ENCODE measurements around the gene INPP5D. TPM values are rescaled to one million over a fixed set of nuclear protein-coding genes. Genes with fewer than 3 reads are reported as not detected.
"Not testable (repeated sequence)": the region's sequence is repeated elsewhere in the genome, so short reads cannot be mapped to it uniquely, and the experiment has no call there.

INPP5D gene
- total RNA-seq, result 9.1 TPM

DNA sequence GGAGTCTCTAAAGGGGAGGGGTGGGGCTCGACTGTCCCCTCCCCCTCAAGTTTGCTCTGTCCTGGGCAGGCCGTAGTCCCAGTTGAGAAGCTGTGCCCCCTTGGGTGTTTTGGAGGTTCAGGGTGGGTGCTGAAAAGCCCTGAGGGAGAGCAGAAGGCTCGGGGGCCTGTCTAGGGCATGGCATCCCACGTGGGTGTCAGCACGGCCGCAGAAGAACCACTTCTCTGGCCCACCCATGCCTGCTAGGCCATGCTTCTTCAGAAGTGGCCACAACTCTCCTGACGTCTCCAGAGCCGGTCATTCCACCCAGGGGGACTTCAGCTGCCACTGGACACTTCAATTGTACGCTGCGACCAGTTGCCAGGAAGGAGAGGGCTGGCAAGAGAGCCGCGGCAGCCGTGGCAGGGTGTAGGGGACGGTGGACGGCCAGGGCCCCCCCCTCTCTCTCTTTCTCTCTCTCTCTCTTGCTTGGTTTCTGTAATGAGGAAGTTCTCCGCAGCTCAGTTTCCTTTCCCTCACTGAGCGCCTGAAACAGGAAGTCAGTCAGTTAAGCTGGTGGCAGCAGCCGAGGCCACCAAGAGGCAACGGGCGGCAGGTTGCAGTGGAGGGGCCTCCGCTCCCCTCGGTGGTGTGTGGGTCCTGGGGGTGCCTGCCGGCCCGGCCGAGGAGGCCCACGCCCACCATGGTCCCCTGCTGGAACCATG, at the start of gene INPP5D:
TSS of gene INPP5D (plus strand) at position 546 of the 704 bp plus-strand sequence. CDS start at position 683, 137 bp downstream.
- no peak for DNase-seq

DNA sequence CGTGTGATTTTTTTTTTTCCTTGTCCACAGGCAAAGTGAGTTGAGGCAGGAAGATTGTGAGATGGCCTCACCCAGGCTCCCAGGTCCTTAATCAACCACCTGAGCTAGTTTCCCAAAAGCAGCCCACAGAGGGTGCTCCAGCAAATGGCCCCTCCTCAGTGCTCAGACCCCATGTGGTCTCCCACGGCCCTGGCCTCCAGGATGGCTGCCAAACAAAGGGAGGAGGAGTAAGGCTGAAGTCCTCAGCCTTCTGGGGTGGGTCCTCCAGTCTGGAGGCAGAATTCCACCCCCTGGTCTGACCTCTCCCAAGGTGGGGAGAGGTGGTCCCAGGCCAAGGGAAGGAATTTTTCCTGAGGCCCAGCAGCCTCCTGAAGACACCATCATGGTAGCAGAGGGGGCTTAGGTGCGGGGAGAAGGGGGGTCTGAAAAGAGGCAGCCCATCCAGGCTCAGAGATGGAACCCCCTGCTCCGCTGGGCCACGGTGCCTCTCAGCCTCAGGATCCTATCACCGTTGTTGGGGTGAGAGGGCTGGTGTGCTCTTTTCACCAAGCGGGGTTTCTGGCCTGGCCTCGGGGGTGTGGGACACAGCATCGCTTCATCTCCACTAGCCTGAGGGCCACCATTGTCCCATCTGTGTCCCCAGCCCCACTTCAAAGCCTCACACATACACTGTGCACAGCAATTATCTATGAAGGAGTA, 49.4 kb upstream of the INPP5D start:
- DNase-seq, result no peak

DNA sequence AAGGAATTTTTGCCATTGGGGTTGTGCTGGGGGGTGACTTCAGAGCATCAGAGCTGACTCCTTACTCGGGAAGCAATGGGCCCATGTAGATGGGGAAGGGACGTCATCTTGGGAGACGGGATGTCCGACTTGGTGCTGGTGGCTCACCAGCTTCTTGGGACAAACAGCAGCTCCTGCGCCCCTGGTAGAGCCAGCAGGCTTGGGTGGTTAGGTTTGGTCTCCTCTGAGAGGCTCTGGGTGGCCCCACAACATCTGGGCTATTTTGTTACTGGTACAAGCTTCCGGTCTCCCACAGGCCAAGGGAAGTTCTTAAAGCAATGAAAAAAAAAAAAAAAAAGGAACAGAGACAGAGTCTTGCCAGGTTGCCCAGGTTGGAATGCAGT, 48.9 kb upstream of the INPP5D start:
- no peak for DNase-seq

DNA sequence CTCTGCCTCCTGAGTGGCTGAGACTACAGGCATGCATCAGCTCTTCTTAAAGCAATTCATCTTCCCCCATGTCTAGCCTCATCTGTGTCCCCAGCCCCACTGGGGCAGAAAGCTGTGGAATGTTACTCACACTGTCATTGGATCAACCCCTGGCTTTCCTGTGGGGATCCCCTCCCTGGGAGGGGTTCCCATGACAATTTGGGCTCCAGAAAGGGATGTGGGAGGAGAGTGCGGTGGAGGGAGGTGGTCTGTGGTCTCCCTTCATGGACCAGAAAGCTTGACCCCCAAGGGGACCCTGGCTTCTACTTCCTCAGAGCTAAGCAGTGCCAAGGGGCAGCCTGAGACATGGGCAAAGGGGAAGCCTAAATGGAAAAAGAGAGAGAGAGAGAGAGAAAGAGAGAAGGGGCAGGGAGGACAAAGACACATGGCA, 48.4 kb upstream of the INPP5D start:
- no peak for DNase-seq

DNA sequence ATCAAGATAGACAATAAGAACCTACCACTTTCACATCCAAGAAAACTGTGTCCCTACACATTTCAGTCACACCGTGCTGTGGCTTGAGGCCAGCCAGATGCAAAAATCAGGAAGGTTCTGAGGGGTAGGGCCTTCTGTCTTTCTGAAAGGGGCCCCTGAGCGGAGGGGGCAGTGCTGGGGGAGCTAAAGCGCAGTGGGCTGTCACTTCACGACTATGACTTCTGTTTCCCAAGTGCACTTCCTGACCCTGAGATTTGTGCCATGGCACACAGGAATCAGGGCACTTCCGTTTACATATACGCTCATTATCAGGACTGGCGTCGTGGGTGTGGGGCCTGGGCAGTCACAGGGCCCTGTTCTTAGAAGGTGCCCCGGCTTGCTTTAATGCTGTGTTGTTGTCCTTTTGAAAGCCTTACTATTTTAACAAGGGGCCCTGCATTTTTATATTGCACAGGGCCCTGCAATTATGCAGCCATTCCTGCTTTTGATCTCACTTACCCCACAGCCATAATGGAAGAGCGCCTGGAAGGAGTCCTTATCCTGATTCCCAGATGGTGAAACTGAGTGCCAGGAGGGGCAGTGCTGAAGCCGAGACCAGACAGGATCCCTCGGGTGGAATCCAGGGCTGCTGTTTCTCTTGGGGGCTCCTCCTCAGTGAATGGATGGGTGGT, 47.7 kb upstream of the INPP5D start:
- no peak for DNase-seq

DNA sequence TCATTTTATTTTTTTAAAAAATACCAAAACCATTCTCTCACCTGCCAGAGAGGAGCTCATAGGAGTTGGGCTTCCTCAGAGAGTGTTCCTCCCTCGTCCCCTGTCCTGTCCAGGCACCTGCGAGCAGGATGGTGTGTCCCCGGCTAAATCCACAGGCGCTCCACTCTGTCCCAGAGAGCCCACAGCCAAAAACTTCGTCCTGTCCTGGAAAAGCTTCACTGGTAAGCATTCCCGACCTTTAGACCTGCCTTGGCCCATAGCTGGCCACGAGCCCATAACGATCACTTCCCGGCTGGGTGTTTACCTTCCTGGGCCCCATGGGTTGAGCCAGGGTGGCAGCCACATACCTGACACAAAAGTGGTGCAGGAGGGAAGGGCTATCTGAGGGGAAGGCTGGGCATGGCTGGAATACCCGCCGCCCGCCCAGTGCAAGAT, 47.1 kb upstream of the INPP5D start, which contains the start of gene NGEF:
TSS of gene NGEF (minus strand) at position 230 of the 435 bp plus-strand sequence. CDS start 38,366 bp downstream, outside the sequence.
- no peak for DNase-seq

DNA sequence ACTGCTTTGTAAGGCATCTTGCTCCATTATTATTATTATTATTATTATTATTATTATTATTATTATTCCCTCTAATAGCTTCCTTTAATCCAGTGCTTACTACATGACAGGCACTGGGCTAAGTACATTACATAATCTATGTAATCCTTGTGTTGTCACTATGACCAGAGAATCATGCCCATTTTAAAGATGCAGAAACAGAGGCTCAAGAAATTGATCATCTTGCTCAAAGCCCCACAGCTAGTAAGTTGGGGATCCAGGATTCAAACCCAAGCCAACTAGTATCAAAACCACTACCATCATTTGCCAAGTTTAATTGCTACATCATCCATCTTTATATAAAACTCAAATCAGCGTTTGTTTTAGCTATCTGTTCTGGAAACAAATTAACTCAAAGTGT, 46.5 kb upstream of the INPP5D start:
- no peak for DNase-seq

DNA sequence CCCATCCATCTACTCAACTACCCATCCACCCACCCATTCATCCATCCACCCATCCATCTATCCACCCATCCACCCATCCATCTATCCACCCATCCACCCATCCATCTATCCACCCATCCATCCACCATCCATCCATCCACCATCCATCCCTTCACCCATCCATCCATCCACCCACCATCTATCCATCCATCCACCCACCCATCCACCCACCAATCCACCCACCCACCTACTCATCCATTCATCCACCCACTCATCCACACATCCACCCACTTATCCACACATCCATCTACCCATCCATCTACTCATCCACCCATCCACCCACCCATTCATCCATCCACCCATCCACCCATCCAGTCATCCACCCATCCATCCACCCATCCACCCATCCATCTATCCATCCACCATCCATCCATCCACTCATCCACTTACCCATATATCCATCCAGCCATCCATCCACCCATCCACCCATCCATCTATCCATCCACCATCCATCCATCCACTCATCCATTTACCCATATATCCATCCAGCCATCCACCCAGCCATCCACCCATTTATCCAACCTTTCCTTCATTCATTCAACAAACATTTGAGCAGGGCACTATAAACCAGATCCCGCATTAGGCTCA, 45.0 kb upstream of the INPP5D start:
- no peak for DNase-seq

DNA sequence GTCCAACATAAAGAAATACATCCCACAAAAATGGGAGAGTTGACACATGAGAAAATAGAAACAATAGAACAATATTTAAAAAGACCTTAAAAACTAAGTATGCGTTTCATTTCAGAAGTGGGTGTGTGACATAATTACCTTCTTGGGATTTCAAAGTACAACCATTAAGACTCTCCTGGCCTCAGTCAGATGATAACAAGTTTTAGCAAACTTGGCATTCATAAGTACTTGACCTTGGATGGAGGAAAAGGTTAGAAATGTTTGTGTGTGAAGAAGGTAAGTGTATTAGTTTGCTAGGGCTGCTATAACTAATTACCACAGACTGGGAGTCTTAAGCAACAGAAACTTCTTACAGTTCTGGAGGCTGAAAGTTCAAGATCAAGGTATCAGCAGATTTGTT, 42.2 kb upstream of the INPP5D start:
- no peak for DNase-seq

DNA sequence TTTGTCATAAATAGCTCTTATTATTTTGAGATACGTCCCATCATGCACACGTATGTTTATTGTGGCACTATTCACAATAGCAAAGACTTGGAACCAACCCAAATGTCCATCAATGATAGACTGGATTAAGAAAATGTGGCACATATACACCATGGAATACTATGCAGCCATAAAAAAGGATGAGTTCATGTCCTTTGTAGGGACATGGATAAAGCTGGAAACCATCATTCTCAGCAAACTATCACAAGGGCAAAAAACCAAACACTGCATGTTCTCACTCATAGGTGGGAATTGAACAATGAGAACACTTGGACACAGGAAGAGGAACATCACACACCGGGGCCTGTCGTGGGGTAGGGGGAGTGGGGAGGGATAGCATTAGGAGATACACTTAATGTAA, 40.5 kb upstream of the INPP5D start:
- not testable (repeated sequence) for DNase-seq

DNA sequence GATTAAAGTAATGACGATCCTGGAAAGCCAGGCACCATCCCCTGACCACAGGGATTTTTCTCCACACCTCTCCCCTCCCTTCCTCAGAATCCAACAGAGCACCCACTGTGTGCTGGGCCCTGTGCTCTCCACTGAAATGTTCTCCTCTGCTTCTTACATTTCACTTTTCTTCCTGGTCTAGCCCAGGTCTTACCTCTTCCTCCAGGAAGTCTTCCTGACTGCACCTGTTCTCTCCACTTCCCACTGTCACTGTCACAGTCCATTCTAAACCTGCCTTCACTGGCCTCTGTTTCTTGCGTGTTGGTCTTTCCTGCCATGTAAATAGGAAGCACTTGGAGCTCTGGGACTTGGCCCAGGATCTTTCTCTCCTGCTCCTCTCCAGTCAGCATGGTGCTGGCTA, 39.7 kb upstream of the INPP5D start:
- DNase-seq, result no peak

DNA sequence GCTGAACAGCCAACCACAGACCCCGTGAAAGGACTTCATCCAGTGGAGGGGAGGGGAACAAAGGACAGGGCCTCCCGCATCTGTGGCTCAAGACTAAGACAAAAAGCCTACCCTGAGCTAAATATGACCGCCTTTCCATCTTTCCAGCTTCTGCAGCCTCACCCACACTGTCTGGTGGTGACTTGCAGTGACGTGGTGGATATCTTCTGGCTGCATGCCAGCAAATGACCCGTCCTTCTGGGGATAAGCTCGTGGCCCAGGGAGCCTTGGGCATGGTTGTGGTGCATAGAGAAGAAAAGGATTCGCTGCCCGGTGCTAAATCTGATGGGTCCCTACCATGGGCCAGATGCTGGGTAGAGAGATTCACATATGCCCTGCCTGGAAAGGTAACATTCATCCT, 38.4 kb upstream of the INPP5D start:
- DNase-seq, result no peak

DNA sequence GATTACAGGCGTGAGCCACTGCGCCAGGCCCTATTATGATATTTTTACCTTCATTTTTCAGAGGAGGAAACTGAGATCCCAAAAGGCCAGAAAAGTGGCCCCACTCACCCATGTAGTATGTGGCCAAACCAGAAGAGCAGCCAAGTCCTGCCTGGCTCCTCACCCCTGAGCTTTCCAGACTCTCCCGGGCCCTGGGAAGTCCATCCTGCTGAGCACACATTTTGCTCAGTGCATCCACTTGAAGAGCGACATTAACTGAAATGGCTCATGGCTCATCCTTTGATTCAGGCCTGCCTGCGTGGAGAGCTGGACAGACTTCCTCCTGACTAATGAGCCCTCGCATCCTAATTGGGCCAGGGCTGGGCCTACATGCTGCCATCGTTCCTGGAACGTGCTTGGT, 37.6 kb upstream of the INPP5D start:
- DNase-seq, result no peak

DNA sequence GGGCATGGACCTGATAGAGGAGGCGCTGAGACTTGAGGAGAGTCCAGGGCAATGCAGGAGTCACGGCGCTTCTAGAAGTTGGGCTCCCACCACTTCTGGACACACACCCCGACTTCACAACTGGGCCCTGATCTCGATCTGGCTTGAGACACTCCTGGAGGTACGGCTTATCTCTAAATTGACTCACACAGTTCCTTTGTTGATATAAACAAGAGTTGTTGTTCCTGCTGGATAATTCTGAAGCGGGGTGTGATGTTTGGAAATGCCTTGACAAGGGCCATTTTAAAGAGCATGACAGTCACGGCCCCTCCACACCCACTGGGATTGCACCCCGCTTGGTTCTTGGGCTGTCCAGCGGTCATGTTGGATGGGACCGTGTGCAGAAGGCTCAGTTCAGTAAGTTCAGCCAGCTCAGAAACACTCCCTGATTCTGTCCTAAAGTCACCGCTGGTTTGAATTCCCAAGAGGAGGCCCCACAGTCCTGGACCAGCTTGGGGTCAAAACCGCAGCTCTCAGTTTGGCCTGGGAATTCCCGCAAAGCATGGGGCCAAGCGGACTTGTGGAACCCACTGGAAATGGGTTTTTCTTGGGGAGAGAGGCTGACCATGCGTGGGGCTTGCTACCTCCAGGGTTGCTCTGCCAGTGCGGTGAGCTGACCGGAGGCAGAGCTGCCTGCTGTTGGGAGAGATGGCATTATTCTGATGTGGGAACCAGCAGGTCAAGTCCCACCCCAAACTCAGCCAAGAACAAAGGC, 37.0 kb upstream of the INPP5D start:
- DNase-seq, result no peak

DNA sequence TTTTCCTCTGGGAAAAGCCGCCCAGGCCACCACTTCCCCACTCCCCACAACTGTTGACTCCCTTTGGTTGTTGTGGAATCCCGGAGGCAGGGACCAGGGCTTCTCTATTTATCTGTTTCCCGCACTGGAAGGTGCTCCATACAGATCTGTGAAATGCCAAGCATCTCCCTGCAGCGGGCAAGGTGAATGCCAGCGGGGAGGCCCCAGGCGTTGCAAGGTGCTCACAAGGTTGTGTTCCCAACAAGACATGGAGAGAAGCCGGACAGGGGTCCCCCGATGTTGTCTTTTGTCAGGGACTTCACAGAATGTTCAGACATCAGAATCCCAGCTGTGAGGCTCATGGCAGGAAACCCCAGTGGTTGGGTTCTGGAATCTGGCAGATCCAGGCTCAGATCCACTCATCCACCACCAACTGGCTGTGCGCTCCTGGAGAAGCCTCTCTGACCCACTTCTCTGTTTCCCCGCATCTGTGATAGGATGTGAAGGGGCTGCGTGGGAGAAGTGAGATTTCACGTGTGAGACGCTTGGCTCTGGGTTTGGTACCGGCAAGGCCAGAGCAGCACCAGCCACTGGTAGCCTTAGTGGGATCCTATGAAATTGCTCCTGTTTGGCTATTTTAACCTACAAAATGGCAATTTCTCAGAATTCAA, 36.3 kb upstream of the INPP5D start:
- no peak for DNase-seq

DNA sequence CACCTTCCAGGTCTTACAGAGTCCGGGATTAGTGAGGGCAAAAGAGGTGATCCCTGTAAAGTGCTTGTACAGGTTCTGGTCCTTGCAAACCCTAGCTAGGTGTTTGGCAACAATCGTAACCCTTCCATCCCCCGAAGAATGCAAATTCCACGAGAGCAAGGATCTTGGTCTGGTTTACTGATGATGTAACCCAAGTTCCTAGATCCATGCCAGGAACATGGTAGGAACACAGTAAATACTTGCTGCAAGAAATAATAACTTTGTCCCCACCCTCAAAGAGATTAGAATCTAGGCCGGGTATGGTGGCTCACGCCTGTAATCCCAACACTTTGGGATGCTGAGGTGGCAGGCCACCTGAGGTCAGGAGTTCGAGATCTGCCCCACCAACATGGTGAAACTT, 34.4 kb upstream of the INPP5D start:
- DNase-seq, result no peak

DNA sequence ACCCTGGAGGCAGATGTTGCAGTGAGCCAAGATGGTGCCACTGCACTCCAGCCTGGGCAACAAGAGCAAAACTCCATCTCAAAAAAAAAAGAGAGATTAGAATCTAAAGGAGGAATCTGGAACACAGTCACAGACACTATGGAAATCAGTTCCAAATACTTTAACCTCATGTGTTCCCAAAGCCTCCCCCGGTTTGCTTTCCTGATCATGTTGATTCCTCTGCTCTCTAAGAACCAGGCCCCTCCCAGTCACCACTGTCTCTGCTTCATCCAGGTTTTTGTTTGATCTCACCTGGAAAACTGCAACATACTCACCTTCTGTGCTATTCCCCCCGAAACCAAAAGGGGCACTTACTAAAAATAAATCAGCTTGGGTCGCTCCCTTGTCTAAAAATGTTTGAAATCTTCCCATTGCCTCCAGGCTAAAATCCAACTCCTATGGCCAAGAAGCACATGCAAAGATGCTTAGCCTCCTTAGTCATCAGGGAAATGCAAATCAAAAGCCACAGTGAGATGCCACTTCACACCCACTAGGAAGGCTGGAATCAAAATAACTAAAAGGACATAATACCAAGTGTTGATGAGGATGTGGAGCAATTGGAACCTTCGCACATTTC, 33.8 kb upstream of the INPP5D start:
- no peak for DNase-seq

DNA sequence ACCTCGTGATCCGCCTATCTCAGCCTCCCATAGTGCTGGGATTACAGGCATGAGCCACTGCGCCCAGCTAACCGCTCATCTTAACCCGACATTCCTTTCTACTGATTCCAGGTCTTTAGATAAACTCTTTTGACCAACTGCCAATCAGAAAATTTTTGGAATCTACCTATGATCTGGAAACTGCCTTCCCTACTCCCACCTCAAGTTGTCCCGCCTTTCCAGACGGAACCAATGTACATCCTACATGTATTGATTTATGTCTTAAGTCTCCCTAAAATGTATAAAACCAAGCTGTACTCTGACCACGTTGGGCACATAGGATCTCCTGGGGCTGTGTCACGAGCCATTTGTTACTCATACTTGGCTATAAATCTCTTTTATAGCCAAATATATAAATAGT, 30.8 kb upstream of the INPP5D start:
- no peak for DNase-seq

DNA sequence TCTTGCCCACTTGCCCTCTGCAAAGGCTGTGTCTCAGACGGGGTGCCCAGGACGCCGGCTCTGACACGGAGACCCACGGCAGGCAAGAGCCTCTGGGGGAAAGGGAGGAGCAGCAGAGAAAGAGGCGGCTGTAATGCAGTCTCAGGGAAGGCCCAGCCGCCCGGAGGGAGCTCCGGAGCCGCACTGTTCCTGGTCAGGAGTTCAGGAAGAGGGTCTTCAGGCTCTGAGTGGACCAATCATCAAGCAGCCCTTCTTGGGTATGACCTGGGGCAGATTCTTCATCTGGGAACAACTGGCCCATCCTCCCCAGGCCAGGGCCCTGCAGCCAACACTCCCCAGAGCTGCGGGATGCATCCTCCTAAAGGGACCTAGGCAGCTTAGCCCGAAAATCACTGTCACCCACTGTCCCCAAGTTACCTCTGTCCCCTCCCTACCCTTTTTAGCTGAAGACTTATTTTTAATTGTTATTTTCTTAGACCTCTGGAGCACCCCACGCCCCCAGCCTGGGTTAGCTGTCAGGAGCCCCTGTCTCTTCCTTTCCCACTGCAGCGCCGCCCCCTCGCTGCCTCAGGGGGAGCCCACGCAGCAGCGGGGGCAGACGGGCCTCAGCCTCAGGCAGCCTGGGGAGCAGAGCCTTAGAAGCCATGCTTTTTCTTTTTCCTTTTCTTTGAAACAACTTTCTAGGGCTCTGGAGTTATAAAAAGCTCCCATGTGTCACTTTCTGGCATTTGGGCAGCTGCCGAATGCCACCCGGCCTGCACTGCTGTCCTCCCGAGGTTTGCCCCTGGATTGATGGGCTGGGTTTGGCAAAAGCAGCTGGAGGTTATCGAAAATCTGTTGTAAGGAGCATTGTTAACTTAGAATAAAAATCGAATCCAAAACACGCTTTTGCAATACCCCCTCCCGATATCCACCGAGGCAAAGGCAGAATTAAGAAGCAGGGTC, 28.3 kb upstream of the INPP5D start:
- DNase-seq, result peak; percentile 18
